ENCODE measurements around the gene ATG10.
A peak's percentile ranks its signal among the peaks of the same experiment; 100 is the strongest.

Gene ATG10

DNA sequence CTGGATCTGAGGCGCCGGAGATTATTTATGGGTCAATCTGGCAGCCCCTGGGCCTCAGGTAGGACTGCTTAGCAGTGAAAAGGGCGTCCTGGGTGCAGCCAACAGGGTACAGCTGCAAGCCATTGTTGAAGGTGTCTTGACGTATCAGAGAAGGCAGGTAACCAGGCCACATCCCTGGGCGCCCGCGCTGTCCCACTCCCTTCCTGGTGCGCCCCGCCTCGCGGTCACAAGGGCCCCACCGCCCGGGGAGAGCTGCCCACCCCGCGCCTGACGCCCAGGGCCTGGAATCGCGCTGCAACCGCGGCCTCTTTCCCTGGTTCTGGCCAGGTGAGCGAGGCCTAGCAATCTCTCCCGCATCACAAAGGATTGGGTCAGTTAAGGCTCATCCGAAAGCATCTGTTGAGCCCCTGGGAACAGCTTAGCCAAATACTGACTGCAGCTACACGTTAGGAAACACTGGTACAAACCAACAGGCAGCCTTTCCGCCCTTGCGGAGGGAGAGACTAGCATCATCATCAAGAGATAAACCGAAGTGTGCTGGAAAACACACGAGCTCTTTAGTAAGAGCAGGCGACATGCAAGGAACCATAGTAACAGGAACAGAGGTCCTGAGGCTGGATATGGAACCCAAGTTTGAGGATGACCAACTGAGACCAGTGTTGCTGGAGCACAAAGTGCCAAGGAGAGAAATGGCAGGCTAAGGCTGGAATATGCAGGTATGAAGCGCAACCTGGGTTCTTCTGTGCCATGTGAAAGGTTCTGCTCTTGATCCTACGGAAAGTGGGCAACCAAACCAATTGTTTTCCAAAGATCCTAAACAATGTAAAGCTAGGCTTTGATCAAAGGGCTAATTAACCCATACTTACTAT lies 302.8 kb downstream of the ATG10 start:
- H3K4me3 ChIP-seq (ENCODE audit: low read depth, low read length), result no peak overlapping the region
- in situ Hi-C loops (cut with HindIII; ENCODE audit: low sequenced_read_pairs), result no loop called here
- TF ChIP-seq, protein P1, sequence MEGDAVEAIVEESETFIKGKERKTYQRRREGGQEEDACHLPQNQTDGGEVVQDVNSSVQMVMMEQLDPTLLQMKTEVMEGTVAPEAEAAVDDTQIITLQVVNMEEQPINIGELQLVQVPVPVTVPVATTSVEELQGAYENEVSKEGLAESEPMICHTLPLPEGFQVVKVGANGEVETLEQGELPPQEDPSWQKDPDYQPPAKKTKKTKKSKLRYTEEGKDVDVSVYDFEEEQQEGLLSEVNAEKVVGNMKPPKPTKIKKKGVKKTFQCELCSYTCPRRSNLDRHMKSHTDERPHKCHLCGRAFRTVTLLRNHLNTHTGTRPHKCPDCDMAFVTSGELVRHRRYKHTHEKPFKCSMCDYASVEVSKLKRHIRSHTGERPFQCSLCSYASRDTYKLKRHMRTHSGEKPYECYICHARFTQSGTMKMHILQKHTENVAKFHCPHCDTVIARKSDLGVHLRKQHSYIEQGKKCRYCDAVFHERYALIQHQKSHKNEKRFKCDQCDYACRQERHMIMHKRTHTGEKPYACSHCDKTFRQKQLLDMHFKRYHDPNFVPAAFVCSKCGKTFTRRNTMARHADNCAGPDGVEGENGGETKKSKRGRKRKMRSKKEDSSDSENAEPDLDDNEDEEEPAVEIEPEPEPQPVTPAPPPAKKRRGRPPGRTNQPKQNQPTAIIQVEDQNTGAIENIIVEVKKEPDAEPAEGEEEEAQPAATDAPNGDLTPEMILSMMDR (IDR thresholded peaks at IDR 0.05; ENCODE audit: low read depth, low read length), result no peak
- no peak for DNase-seq (ENCODE audit: low read depth, low spot score)

DNA sequence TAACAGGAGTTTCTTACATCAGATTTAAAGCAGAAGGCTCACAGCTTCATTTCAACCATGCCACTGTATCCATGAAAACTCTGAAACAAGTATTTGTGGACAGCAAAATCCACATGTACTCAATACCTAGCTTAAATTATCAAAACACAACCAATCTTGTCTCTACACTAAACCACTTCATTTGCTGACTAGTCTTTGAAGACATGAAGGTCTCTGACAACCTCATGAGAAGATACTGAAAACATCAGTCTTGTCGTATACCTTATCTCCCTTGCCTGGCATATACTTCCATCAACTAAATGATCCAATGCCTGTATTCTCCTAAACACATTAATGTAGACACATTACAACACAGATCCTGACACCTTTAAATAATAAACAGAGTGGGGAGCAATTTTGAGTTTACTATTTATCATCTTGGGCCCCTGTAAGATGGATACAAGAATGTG lies 303.4 kb downstream of the ATG10 start:
- H3K4me3 ChIP-seq (ENCODE audit: low read depth, low read length), result no peak overlapping the region
- in situ Hi-C loops (cut with HindIII; ENCODE audit: low sequenced_read_pairs), result no loop called here
- no peak for DNase-seq (ENCODE audit: low read depth, low spot score)
- TF ChIP-seq, protein P1 (IDR thresholded peaks at IDR 0.05; ENCODE audit: low read depth, low read length), result no peak

DNA sequence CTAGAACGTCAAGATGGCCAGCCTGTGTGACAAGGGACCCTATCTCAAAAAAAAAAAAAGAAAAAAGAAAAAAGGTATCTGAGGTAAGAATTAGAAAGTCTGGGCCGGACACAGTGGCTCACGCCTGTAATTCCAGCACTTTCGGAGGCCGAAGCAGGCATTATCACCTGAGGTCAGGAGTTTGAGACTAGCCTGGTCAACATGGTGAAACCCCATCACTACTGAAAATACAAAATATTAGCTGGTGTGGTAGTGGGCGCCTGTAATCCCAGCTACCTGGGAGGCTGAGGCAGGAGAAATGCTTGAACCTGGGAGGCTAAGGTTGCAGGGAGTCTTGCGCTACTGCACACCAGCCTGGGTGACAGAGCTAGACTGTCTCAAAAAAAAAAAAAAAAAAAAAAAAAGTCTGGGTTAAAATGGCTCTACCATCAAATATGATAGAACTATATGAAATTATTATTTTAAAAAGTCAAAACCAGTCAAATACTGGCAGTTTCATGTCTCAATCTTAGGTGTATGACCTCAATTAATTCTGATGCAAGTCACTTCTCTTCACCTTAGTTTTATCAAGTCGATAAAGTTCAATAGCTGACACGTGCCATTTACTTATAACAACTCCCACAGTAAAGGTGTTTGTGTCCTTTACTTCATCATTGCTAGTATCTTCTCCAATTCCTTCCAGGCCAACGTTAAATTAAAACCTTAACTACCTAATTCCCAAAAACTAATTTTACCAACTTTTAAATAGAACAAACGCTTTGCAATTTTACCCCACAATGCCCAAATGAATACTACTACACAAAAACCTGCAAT lies 305.2 kb downstream of the ATG10 start:
- H3K4me3 ChIP-seq (ENCODE audit: low read depth, low read length), result peak overlapping the region; percentile 99
- in situ Hi-C loops (cut with HindIII; ENCODE audit: low sequenced_read_pairs), result no loop called here
- no peak for DNase-seq (ENCODE audit: low read depth, low spot score)
- TF ChIP-seq, protein P1 (IDR thresholded peaks at IDR 0.05; ENCODE audit: low read depth, low read length), result no peak

DNA sequence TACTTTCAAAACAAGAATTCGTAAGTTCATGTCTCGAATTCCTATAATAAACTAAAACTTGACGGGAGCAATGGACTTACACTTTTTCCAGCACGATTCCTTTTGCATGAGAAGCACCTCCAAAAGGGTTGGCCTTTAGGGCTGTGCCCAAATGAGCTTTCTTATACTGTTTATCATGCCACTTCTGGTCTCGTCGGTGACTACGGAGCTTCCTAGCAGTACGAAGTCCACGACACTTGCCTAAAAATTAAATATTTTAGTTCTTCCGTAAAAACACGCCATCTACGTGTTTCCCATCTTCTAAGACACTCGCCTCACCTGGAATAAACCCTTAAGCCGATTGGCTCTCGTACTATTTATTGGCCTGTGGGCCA lies 305.8 kb downstream of the ATG10 start:
- peak; percentile 17 for DNase-seq (ENCODE audit: low read depth, low spot score)
- in situ Hi-C loops (cut with HindIII; ENCODE audit: low sequenced_read_pairs), result no loop called here

DNA sequence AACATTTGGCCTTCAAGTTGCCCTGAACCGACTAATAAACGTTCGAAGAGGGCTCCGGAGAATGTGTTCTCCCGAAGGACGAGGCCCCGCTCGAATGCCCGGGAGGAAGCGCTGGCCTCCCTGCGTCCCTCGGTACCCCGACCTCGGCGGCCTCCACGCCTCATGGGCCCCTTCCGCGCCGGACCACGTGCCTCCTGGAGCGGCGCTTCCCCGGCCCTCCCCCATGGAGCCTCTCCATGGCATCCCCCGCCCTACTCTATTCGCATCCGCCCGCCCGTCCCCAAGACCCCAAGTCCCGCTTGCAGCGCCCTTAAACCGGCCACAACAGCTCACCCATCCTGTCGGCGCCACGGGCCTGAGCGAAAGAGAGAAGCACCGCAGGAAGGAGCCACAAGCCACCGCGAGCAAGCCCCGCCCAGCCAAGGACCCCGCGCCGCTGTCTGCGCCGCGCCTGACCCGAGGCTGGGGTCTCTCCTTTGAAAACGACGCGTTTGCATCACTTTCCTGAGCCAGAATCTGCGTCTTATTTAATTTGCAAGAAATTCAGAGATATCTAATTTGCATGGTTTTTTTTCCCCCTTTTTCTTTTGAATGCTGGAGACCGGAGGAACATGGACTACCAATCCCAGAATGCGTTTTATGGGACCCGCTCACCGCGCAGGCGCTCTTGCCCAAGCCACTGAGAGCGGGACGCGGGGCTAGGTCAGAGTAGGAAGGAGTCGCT lies 306.3 kb downstream of the ATG10 start, which contains the start of gene RPS23:
Gene RPS23 (minus strand): TSS at position 368 of the 724 bp plus-strand sequence. CDS start 31 bp downstream, at position 337.
- DNase-seq (ENCODE audit: low read depth, low spot score), result peak; percentile 94
- in situ Hi-C loops (cut with HindIII; ENCODE audit: low sequenced_read_pairs), result no loop called here
- TF ChIP-seq, protein P1 (IDR thresholded peaks at IDR 0.05; ENCODE audit: low read depth, low read length), result no peak
- peak within 1 kb of the TSS; percentile 99 for H3K4me3 ChIP-seq (ENCODE audit: low read depth, low read length)

More for the DNA sequence above, 305.8 kb downstream of the ATG10 start:
- peak overlapping the region; percentile 99 for H3K4me3 ChIP-seq (ENCODE audit: low read depth, low read length)
- TF ChIP-seq, protein P1 (IDR thresholded peaks at IDR 0.05; ENCODE audit: low read depth, low read length), result no peak

Data from astrocyte of the spinal cord (primary cell).